ENCODE measurements around the gene ITPR1. TPM values are rescaled to one million over a fixed set of nuclear protein-coding genes. Genes with fewer than 3 reads are reported as not detected.

Gene ITPR1
- total and polyA plus RNA-seq, 10 of the 15 experiments (the other 5 are each of a cell fraction or from before 2014, with no cell fraction given): 12.2 to 239 (median 28.4) TPM

GRCh38 chr3:4466741-4467521 is 26.2 kb upstream of the ITPR1 start, which contains the start of gene SUMF1:
SUMF1 (minus strand) TSS chr3:4467269; CDS start chr3:4467245, 24 bp downstream.
- POLR2A ChIA-PET: interaction anchor here (1.4 kb wide), 1 partner anchor 27 kb away, joined by 6 read pairs; the partner anchor contains the start of gene ITPR1
- peaks cover 8% of the 10 kb centered on the region for H3K4me1 ChIP-seq (ENCODE audit: control insufficient read depth, insufficient read depth, low read length)
- H3K27me3 ChIP-seq (replicated peaks in 1 of 2; ENCODE audit: control insufficient read depth in 2 of 2, insufficient read depth in 2 of 2, low read length in 1 of 2): no peaks in the 10 kb centered on the region
- peak; percentile 83 for FAIRE-seq
- peaks cover 5% of the 10 kb centered on the region for H3K79me2 ChIP-seq (ENCODE audit: control insufficient read depth, insufficient read depth, low read length)
- peak; percentile 100 for ATAC-seq
- H3K36me3 ChIP-seq (ENCODE audit: control insufficient read depth in 2 of 2, insufficient read depth in 2 of 2, low read length in 1 of 2): no peaks in the 10 kb centered on the region
- SMC1A ChIA-PET (ENCODE audit: uncharacterized antibody, unreplicated experiment): interaction anchor here (0.7 to 1.5 kb wide), 10 partner anchors 25 to 116 kb away, joined by 3 to 6 read pairs (median 3); no protein-coding TSS in a partner anchor
- H3K27ac ChIP-seq (ENCODE audit: control insufficient read depth, insufficient read depth): peak within 1 kb of the TSS; percentile 69
- in situ Hi-C loops (cut with MboI) (no loop called here), intact Hi-C loops (cut with micrococcal nuclease; ENCODE audit: unreplicated experiment) (loop anchor here (2.0 kb wide), 1 partner anchor 26 kb away; the partner anchor contains the start of gene ITPR1)
- 1% methylated on average over 42 of the region's 47 CpGs for WGBS (ENCODE audit: insufficient coverage, insufficient replicate concordance, low lambda C conversion rate, missing lambda C conversion rate)
- no peak for DNase-seq (ENCODE audit: low read depth, low spot score)
- H4K20me1 ChIP-seq (ENCODE audit: control insufficient read depth, insufficient read depth): no peaks in the 10 kb centered on the region
- peak within 1 kb of the TSS; percentile 89 for H3K4me3 ChIP-seq
- H2AFZ ChIP-seq (ENCODE audit: control insufficient read depth, low read depth, low read length): peak within 1 kb of the TSS; percentile 100
- RAD21 ChIA-PET (ENCODE audit: unreplicated experiment): interaction anchor here (0.7 to 1.5 kb wide), 2 partner anchors 27 to 40 kb away, joined by 5 to 16 read pairs; partner anchors contain the start of gene ITPR1
- H3K4me2 ChIP-seq (ENCODE audit: control insufficient read depth, insufficient read depth): peak within 1 kb of the TSS; percentile 90
- H3K9ac ChIP-seq (ENCODE audit: control insufficient read depth, insufficient read depth, low read length): peak within 1 kb of the TSS; percentile 86
- BruUV-seq (replicated peaks): TSS peak; percentile 71
- no peaks in the 10 kb centered on the region for H3K9me3 ChIP-seq (replicated peaks; ENCODE audit: control insufficient read depth, insufficient read depth, low read length)
- CTCF ChIA-PET: interaction anchor here (1.0 to 1.4 kb wide), 2 partner anchors 27 to 42 kb away, joined by 3 to 4 read pairs; no protein-coding TSS in a partner anchor
- TF ChIP-seq SUZ12 (IDR thresholded peaks at IDR 0.05; ENCODE audit: unreplicated experiment) (no peak), SMAD5 (IDR thresholded peaks at IDR 0.05; ENCODE audit: low read depth) (no peak), NR2F1 (conservative IDR thresholded peaks at IDR 0.05) (peak; percentile 29; the same call in 1 of the 2 replicates), PBX3 (IDR thresholded peaks at IDR 0.05; ENCODE audit: insufficient replicate concordance, low read depth, low read length) (no peak), NFYB (IDR thresholded peaks at IDR 0.05; ENCODE audit: insufficient read depth, low read depth, low read length) (no peak), CTCF (IDR thresholded peaks at IDR 0.05 in 2 of 3, conservative IDR thresholded peaks at IDR 0.05 in 1 of 3; ENCODE audit: control insufficient read depth in 2 of 3, extremely low read depth in 1 of 3, insufficient read depth in 1 of 3, low read depth in 3 of 3, low read length in 3 of 3) (no peak), NR2C2 (IDR thresholded peaks at IDR 0.05; ENCODE audit: borderline replicate concordance, control insufficient read depth, insufficient read length, low read depth) (no peak), IKZF2 (IDR thresholded peaks at IDR 0.05) (no peak), MTA3 (IDR thresholded peaks at IDR 0.05; ENCODE audit: borderline replicate concordance, low read length) (peak; percentile 26; the same call in 1 of the 2 replicates), E2F4 (IDR thresholded peaks at IDR 0.05; ENCODE audit: low read depth, low read length) (no peak), CUX1 (IDR thresholded peaks at IDR 0.05; ENCODE audit: insufficient replicate concordance, low read depth, low read length) (no peak), NFYA (IDR thresholded peaks at IDR 0.05; ENCODE audit: borderline replicate concordance, low read depth, low read length) (no peak)

Measured in GM12878 (cell line).